CD4-positive, alpha-beta T cell treated with Interferon gamma for 1 hour (primary cell): ENCODE data around the gene LY9.

Source experiments
- DNase-seq: peaks from one replicate; pipeline ENCODE4 v3.0.0-alpha.2; 2020

Gene LY9

GRCh38 chr1:160795951-160796383 lies at the start of gene LY9:
LY9 (plus strand) TSS chr1:160796174; CDS start chr1:160796188, 14 bp downstream.
- peak; percentile 93 for DNase-seq

- no peak for DNase-seq
These were observed 49.0 kb upstream of the LY9 start for GRCh38 chr1:160746836-160747500.

GRCh38 chr1:160747717-160748116 lies 48.3 kb upstream of the LY9 start:
- no peak for DNase-seq

- no peak for DNase-seq
These were observed 47.6 kb upstream of the LY9 start for GRCh38 chr1:160748181-160748877.

- DNase-seq = no peak
These were observed 47.1 kb upstream of the LY9 start for GRCh38 chr1:160748878-160749269.

- DNase-seq = no peak
These were observed 45.4 kb upstream of the LY9 start for GRCh38 chr1:160750608-160751007.

GRCh38 chr1:160752406-160752805 lies 43.6 kb upstream of the LY9 start:
- DNase-seq = no peak

- DNase-seq = no peak
These were observed 43.0 kb upstream of the LY9 start for GRCh38 chr1:160752924-160753323.

GRCh38 chr1:160753594-160753993 lies 42.4 kb upstream of the LY9 start:
- no peak for DNase-seq

- no peak for DNase-seq
These were observed 40.5 kb upstream of the LY9 start for GRCh38 chr1:160755461-160755860.

GRCh38 chr1:160755911-160756848 lies 39.8 kb upstream of the LY9 start:
- DNase-seq = peak; percentile 34

- DNase-seq = no peak
These were observed 39.1 kb upstream of the LY9 start for GRCh38 chr1:160756849-160757201.

- no peak for DNase-seq
These were observed 37.5 kb upstream of the LY9 start for GRCh38 chr1:160758521-160758920.

GRCh38 chr1:160759740-160760139 lies 36.2 kb upstream of the LY9 start:
- no peak for DNase-seq

GRCh38 chr1:160761046-160761445 lies 34.9 kb upstream of the LY9 start:
- DNase-seq = no peak

- DNase-seq = no peak
These were observed 34.1 kb upstream of the LY9 start for GRCh38 chr1:160761886-160762285.

GRCh38 chr1:160763993-160764392 lies 32.0 kb upstream of the LY9 start:
- no peak for DNase-seq

- no peak for DNase-seq
These were observed 28.3 kb upstream of the LY9 start for GRCh38 chr1:160767395-160768294.

- peak; percentile 85 for DNase-seq
These were observed 27.7 kb upstream of the LY9 start for GRCh38 chr1:160768295-160768657.

- DNase-seq = no peak
These were observed 23.6 kb upstream of the LY9 start for GRCh38 chr1:160772331-160772730.

GRCh38 chr1:160773093-160773492 lies 22.9 kb upstream of the LY9 start:
- DNase-seq = no peak

GRCh38 chr1:160774886-160775719 lies 20.9 kb upstream of the LY9 start:
- DNase-seq = no peak
